Esophagus squamous epithelium (tissue), 4 donors: ENCODE measurements around the gene TSC22D3.

Source experiments
- POLR2A ChIP-seq, 4 donors: fragments of 450-650 bp; IDR thresholded peaks; one replicate each; pipeline ENCODE4 v1.6.1; 2017; ENCODE audit warnings: antibody characterized with exemption in 4 of 4, mild to moderate bottlenecking in 4 of 4, moderate library complexity in 3 of 4
- TF ChIP-seq, protein P1 (sequence below), 6 experiments: fragments of 450-650 bp in 4 of 6; fragments of 200-600 bp in 2 of 6; sonication (generic) in 2 of 6; IDR thresholded peaks; one replicate each; pipeline ENCODE4 v1.5.1; 2016 to 2019; ENCODE audit warnings: antibody characterized with exemption in 6 of 6, mild to moderate bottlenecking in 4 of 6, moderate library complexity in 4 of 6

DNA sequence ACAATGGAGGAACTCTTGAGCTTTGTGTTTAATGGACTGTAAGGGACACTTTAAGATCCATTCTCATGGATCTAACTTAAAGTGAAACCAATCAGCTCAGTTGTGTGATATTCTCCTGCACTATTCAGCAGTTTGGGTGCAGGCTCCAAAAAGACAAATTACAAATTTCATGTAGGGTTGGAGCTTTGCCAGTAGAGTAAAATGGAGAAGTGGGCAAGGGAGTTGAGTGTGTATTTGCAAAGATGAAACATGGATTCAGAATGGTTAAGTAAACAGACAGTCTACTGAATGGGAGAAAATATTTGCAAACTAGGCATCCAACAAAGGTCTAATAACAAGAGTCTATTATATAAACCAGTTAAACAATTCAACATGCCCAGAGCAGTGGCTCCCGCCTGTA, 28.8 kb upstream of the TSC22D3 start:
- TF ChIP-seq, protein P1, sequence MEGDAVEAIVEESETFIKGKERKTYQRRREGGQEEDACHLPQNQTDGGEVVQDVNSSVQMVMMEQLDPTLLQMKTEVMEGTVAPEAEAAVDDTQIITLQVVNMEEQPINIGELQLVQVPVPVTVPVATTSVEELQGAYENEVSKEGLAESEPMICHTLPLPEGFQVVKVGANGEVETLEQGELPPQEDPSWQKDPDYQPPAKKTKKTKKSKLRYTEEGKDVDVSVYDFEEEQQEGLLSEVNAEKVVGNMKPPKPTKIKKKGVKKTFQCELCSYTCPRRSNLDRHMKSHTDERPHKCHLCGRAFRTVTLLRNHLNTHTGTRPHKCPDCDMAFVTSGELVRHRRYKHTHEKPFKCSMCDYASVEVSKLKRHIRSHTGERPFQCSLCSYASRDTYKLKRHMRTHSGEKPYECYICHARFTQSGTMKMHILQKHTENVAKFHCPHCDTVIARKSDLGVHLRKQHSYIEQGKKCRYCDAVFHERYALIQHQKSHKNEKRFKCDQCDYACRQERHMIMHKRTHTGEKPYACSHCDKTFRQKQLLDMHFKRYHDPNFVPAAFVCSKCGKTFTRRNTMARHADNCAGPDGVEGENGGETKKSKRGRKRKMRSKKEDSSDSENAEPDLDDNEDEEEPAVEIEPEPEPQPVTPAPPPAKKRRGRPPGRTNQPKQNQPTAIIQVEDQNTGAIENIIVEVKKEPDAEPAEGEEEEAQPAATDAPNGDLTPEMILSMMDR (IDR thresholded peaks at IDR 0.05): no peak
- TF ChIP-seq POLR2A (IDR thresholded peaks at IDR 0.05): no peak
